ENCODE measurements around the gene PTPRJ. TPM values are rescaled to one million over a fixed set of nuclear protein-coding genes. Genes with fewer than 3 reads are reported as not detected.

PTPRJ gene
- total and polyA plus RNA-seq, 2 of the 13 experiments (the other 11 are each of a cell fraction or from before 2014, with no cell fraction given): 1.0 to 1.2 TPM

GRCh38 chr11:48077251-48077650, 96.9 kb downstream of the PTPRJ start (continued):
- no peak for TF ChIP-seq E2F2 (CRISPR knock-in tag; IDR thresholded peaks at IDR 0.05; ENCODE audit: borderline replicate concordance)

GRCh38 chr11:48078689-48079088, 98.3 kb downstream of the PTPRJ start:
- H3K4me1 ChIP-seq (ENCODE audit: insufficient read depth, low read length): peaks cover 27% of the 10 kb centered on the region
- no peaks in the 10 kb centered on the region for H3K36me3 ChIP-seq (replicated peaks in 1 of 2; ENCODE audit: control insufficient read depth in 1 of 2, insufficient read depth in 2 of 2, low read length in 2 of 2)
- H3K9me3 ChIP-seq (ENCODE audit: low read length): no peaks in the 10 kb centered on the region
- no peak overlapping the region for H2AFZ ChIP-seq (ENCODE audit: low read length)
- intact Hi-C loops (cut with micrococcal nuclease; ENCODE audit: unreplicated experiment) (no loop called here), in situ Hi-C loops (cut with HindIII; ENCODE audit: extremely low pct_ligation_motif_present, low pct_unique_long_range_greater_than_20kb) (no loop called here)
- no peak overlapping the region for H3K27ac ChIP-seq (ENCODE audit: extremely low read length, insufficient read depth, low read length)
- no peak for FAIRE-seq
- ChIA-PET POLR2A (no interaction called here), CTCF (ENCODE audit: low intra/inter-chr PET ratio, low total read pairs) (no interaction called here)
- H3K4me2 ChIP-seq (ENCODE audit: low read depth, low read length): no peak overlapping the region
- no peaks in the 10 kb centered on the region for H3K79me2 ChIP-seq (ENCODE audit: insufficient read depth, low read length)
- no peak for ATAC-seq
- WGBS (ENCODE audit: low lambda C conversion rate): 85% methylated on average over 1 of the region's 1 CpG
- H3K27me3 ChIP-seq (ENCODE audit: control insufficient read depth in 1 of 2, insufficient read depth in 2 of 2, low read length in 2 of 2): no peaks in the 10 kb centered on the region
- DNase-seq (ENCODE audit: low spot score): no peak
- no peak overlapping the region for H3K4me3 ChIP-seq (replicated peaks in 1 of 3; ENCODE audit: insufficient read depth in 1 of 3, low read depth in 2 of 3, low read length in 3 of 3)
- no peaks in the 10 kb centered on the region for H4K20me1 ChIP-seq (ENCODE audit: insufficient read depth, low read length)
- TF ChIP-seq ATAD3A (CRISPR knock-in tag; IDR thresholded peaks at IDR 0.05) (no peak), ZNF44 (CRISPR knock-in tag; IDR thresholded peaks at IDR 0.05) (no peak), PHB2 (IDR thresholded peaks at IDR 0.05; ENCODE audit: partially characterized antibody) (no peak), EED (CRISPR knock-in tag; IDR thresholded peaks at IDR 0.05) (no peak), ZNF747 (CRISPR knock-in tag; IDR thresholded peaks at IDR 0.05; ENCODE audit: borderline replicate concordance) (no peak), CCAR2 (optimal IDR thresholded peaks at IDR 0.05; ENCODE audit: low read depth, low read length) (no peak), ERF (CRISPR knock-in tag; IDR thresholded peaks at IDR 0.05) (no peak), NFIC (IDR thresholded peaks at IDR 0.05; ENCODE audit: low read length) (no peak), ZBTB25 (CRISPR knock-in tag; IDR thresholded peaks at IDR 0.05) (no peak), SMAD9 (CRISPR knock-in tag; IDR thresholded peaks at IDR 0.05) (no peak), FOSL2 (CRISPR knock-in tag; IDR thresholded peaks at IDR 0.05) (no peak), ZNF460 (CRISPR knock-in tag; IDR thresholded peaks at IDR 0.05; ENCODE audit: borderline replicate concordance) (no peak), FOXC1 (CRISPR knock-in tag; IDR thresholded peaks at IDR 0.05; ENCODE audit: borderline replicate concordance) (no peak), HMGXB4 (CRISPR knock-in tag; IDR thresholded peaks at IDR 0.05; ENCODE audit: borderline replicate concordance in 1 of 2, low read depth in 1 of 2) (no peak), PRDM15 (CRISPR knock-in tag; IDR thresholded peaks at IDR 0.05) (no peak), RXRB (CRISPR knock-in tag; IDR thresholded peaks at IDR 0.05; ENCODE audit: borderline replicate concordance) (no peak)
- no TSS peak for BruUV-seq (replicated peaks)
- no peak overlapping the region for H3K9ac ChIP-seq (ENCODE audit: insufficient read depth, low read depth, low read length)
